ENCODE data around the gene DNMT3A.

Gene DNMT3A

DNA sequence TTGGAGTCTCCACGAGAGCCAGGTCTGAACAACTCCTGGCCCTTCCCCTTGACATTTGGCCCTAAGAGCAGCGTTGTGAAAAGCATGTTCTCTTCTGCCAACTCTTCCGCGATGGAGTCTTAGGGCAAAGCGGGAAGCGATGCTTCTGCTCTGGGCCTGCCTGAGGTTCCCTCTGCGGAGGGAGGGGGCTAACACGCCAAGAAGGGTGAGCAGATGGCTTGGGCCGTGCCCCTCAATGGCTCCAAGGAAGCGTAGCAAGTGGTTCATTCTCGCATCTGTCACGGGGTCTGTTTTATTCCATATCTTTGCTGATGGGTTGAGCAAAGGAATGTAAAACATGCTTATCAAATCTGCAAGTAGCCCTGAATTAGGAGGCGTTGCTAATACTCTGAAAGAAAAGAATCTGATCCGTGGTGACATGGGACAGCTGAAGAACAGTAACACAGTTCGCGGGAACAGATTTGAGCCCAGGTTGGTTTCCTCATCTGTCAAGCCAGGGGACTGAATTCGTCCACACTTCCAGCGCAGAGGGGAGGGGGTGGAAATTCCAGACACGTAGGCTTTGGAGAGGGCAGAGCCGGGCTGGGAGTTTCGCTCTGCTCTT lies 38.0 kb downstream of the DNMT3A start:
- DNase-seq = no peak

DNA sequence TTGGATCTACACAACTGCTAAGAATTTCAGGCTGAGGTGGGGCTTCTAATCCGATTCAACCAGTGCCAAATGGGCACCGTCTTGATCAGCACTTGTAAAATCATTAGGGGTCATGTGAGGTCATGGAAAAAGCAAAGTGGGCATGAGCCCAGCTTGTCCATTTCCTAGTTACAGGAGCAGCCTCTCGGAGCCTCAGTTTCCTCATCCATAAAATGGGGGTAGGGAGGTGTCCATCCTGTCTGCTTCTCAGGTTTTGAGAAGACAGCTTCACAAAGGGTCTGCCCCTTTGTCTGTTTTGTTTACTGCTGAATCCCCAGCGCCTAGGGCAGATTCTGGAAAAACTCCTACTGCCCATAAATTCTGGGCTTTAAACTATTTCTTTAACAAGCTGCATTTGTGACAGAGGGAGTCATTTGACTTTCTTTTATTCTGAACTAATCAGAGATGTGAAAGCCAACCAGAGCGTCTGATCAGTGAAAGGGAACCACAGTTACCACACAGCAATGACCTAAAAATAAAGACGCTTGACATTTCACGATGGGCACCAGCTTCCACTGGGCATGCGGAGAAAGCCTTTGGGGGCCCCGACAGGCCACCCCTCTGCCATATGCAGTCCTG lies 38.9 kb downstream of the DNMT3A start:
- DNase-seq = no peak

GRCh38 chr2:25301453-25302352 lies 40.0 kb downstream of the DNMT3A start:
- no peak for DNase-seq

DNA sequence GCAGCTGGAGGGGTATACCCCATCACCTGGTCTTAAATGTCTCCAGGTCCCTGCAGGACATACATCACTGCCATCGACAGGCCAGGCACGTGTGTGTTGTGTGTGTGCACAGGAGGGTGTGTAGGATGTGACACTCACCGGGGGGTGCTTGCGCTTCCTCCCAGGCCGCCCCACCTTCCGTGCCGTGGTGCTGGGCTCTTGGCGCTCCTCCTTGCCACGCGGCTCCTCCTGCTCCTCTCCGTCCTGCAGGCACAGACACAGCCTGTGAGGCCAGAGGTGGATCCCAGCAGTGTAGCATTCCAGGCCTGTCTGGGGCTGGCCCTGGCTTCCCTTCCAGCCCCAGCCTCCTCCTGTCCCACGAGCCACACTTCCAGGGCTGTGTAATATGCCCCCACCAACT lies 41.7 kb downstream of the DNMT3A start:
- no peak for DNase-seq

GRCh38 chr2:25298776-25299431 lies 42.8 kb downstream of the DNMT3A start:
- DNase-seq = no peak

DNA sequence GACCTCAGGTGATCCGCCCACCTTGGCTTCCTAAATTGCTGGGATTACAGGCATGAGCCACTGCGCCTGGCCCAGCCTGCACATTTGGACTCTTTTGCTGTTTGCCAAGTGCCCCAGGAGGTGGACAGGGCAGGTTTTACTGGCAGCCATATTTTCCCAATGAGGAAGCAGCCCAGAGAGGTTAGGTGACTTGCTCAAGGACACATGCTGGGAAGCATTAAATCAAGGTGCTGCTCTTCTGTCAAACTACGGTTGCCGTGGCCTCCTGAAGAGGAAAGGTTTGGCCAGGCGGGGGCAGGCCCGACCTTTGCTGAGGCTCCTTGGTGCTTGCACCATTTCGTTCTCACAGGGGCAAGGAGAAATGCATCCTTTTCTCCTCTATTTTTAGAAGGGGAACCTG lies 44.0 kb downstream of the DNMT3A start:
- DNase-seq = no peak

DNA sequence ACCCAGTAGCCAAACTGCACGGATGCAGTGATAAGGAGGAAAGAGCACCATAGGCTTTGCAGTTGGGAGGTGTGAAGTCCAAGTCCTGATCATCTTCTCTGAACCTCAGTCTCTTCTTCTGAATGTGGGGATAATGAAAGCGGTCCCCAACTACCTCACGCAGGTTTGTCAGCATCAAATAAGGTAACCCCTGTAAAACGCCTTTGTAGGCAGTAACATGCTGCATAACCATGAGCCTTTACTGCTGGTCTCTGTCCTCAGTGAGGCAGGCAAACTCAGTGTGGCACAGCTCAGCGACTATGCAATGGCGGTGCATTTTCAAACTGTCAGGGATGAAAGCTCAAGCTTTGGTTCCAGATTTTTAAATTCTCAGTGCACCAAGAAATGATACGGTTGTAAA lies 46.1 kb downstream of the DNMT3A start:
- no peak for DNase-seq

DNA sequence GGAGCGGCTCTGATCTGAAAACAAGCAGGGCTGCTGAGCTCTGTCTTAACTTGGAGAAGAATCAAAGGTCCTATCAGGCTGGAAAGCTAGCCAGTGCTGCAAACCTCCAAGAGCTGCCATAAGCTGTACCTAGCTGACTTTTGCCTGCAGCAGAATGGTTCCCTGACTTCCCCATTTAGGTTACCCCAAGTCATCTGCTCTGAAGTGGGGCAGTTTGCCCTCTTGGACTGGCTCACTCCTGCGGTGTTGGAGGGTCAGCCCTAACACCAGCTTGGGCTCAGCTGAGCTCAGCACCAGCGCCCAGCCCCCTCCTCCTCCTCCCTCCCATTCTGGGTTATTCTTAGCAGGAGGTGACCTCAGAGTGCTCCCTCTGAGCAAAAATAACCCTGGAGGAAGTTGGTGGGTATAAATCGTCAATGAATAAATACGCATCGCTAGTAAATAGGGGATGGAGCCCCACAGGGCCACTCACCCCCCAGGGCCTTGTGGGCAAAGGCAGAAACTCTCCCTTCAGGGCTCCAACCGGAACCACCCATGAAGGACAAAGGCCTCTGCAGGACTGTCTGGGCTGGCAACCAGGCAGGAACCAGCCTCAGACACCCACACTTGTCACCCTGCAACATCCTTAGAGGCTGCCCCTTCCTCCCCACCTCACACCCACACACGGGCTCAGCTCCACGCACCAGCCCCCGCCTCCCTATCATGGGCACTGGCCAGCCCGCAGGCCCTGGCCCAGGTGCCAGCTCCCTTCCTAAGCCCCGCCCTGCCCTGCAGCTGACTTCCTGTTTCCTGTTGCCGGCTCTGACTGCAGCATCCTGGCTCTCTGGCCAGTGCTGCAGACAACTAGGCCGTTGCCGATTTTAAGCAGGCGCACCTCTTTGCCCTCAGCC lies 46.9 kb downstream of the DNMT3A start:
- DNase-seq = no peak

DNA sequence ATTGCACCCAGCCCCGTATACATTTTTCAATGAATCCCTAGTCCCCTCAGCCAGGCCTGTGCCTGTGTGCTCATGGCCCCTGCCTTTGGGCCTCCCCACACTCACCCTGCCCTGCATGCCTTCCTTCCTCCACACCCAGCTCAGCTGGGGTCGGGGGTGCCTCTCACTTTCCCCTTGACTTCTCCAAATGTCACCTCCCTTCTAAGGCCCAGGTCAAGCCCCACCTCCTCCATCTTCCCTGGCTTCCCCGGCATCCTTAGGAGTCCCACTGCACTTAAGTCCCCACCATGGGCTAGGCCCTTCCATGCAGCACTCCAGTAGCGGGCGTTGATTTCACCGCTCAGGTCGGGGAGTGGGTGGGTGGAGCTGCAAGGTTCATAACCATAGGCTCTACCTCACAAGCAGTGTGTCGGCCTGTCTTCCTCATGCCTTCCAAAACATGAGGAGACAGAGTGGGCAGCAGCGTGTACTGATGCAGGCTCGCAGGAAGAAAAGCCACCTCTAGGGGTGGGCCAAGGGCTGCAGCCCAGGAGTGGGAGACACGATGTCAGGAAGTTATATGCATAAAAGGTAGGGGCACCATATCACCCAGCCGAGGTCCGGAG lies 47.7 kb downstream of the DNMT3A start:
- DNase-seq = no peak

DNA sequence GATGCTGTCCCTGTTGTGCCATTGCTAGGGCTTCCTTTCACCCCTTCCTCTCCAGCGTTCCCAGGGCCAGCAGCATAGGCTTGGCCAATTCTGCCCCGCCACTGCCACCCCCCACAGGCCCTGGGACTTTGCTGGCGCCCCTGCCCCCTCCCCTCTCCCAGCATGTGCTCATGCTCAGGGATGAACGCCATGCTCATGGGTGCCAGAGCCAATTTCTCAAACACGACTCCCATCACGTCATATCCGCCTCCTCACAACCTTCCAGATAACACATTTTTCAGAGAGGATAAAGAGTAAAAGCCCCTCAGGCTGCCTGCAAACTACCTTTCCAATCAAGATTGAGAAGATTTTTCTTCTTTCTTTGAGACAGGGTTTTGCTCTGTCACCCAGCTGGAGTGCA lies 48.6 kb downstream of the DNMT3A start:
- no peak for DNase-seq

DNA sequence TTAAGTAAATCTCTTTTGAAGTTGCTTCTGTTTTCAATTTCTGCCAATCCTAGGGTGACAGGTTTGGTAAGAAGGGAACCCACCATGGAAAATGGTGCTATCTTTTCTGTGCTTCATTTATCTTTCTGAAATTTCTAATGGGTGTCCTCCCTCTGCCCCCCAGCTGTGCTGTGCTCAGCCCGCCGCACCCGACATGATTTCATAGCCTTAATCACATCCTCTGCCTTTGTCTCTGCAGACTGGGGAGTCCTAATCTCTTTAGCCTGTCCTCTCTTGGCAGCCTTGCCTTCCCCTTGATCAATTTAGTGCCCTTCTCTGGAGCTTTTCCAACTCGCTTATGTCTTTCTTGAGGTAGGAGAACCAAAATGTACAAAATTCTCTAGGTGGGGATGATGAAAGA lies 49.3 kb downstream of the DNMT3A start:
- DNase-seq = no peak

GRCh38 chr2:25290811-25291495 lies 50.8 kb downstream of the DNMT3A start:
- no peak for DNase-seq

DNA sequence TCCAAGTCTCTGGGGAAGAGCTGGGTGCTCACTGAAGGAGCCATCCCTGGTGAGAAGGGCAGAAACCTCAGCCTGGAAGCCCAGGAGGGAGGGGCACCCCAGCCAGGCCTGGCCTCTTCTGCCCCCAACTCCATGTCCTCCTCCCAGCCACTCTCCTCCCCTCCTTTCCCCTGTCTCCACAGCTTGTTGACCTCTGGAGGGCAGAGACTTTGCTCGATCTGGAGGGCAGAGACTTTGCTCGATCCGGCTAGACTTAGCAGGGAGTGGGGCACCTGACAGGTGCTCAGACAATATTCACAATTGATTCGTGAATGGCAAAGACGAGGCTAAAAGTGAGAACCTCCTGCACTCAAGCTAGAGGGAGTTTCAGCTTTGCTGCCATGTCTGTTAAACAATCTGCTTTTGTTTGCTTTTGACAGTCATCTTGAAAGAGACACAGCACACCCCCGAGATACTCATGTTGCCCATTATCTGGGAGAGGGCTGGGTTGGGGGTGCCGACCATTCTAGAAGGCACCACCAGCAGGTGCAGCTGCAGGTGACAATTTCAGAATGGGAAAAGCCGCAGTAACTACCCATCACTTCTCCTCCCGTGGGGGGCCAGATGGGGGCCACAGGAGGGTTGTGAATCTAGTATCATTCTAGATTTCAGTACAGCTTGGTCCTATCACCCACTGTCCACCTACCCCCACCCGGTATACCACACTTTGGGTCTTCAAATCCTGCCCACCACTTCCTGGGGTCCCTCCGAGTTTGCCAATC lies 54.8 kb downstream of the DNMT3A start:
- DNase-seq = no peak

DNA sequence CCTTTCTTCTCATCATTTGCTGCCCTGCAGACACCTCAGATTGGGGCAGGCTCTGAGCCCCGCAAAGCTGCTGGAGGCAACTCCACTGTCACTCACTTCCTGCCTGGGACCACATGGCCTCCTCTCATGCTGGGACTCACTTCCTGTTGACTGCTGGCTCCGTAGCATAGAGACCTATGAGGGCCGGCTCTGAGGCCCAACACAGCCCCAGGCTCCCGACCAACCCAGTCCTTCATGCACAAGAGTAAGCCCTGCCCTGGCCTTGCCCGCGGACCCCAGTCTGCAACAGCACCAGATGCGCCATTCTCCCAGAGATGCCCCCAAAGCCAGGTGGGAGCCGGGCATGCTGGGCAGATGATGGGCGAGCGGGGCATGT lies 55.7 kb downstream of the DNMT3A start:
- no peak for DNase-seq

- DNase-seq = no peak
Measured at GRCh38 chr2:25285265-25286024, 56.3 kb downstream of the DNMT3A start.

DNA sequence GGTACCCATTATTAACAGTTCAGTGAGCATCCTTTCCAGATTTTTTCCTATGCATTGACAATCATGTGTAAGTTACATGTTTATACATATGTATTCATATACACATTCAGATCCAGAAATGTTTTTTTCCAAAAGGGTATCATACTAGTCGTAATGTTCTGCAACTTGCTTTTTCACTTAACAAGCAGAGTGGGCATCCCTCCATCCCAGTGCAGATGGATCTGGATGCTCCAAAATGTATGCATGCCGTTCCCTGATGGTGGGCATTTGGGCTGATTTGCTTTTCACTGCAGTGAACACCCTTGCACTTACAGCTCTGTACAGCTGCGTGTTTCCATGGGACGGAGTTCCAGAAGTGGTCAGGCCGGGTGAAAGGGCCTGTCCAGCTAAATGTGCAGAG lies 57.0 kb downstream of the DNMT3A start:
- no peak for DNase-seq

- no peak for DNase-seq
Measured at GRCh38 chr2:25283921-25284320, 57.8 kb downstream of the DNMT3A start.

GRCh38 chr2:25281941-25282340 lies 59.8 kb downstream of the DNMT3A start:
- DNase-seq = no peak

GRCh38 chr2:25281522-25281921 lies 60.2 kb downstream of the DNMT3A start:
- no peak for DNase-seq
